Measurements from ENCODE around the gene USHBP1. TPM values are rescaled to one million over a fixed set of nuclear protein-coding genes. Genes with fewer than 3 reads are reported as not detected.

Gene USHBP1
- total and polyA plus RNA-seq, 2 experiments from 2014 or later, result 4.0 to 5.6 TPM

Other genes starting within 250 kb of the USHBP1 start
- 11.8 and 14.1 TPM in 2 replicates for gene CPAMD8, start 237.9 kb downstream of the USHBP1 start, total RNA-seq (2014; rRNA removed; shearing (Covaris generic))
- gene CPAMD8, start 237.9 kb downstream of the USHBP1 start, polyA plus RNA-seq (2016; fragmentation: Nextera tagmentation; extraction: Ambion mirVana), result 4.4 and 4.6 TPM in 2 replicates
- 10.6 and 11.1 TPM in 2 replicates for gene HAUS8, start 189.3 kb downstream of the USHBP1 start, total RNA-seq (2014; rRNA removed; shearing (Covaris generic))
- gene HAUS8, start 189.3 kb downstream of the USHBP1 start, polyA plus RNA-seq (2016; fragmentation: Nextera tagmentation; extraction: Ambion mirVana), result 33.3 and 35.5 TPM in 2 replicates
- 61.3 and 65.6 TPM in 2 replicates for gene MYO9B, start 189.0 kb downstream of the USHBP1 start, total RNA-seq (2014; rRNA removed; shearing (Covaris generic))
- 28.7 and 29.0 TPM in 2 replicates for gene MYO9B, start 189.0 kb downstream of the USHBP1 start, polyA plus RNA-seq (2016; fragmentation: Nextera tagmentation; extraction: Ambion mirVana)
- 13.7 and 15.5 TPM in 2 replicates for gene USE1, start 49.4 kb downstream of the USHBP1 start, total RNA-seq (2014; rRNA removed; shearing (Covaris generic))
- gene USE1, start 49.4 kb downstream of the USHBP1 start, polyA plus RNA-seq (2016; fragmentation: Nextera tagmentation; extraction: Ambion mirVana), result 18.6 and 19.4 TPM in 2 replicates
- gene OCEL1, start 38.5 kb downstream of the USHBP1 start, total RNA-seq (2014; rRNA removed; shearing (Covaris generic)), result 9.6 and 12.7 TPM in 2 replicates
- gene OCEL1, start 38.5 kb downstream of the USHBP1 start, polyA plus RNA-seq (2016; fragmentation: Nextera tagmentation; extraction: Ambion mirVana), result 47.4 and 50.6 TPM in 2 replicates
- 172 and 209 TPM in 2 replicates for gene NR2F6, start 18.8 kb downstream of the USHBP1 start, total RNA-seq (2014; rRNA removed; shearing (Covaris generic))
- gene NR2F6, start 18.8 kb downstream of the USHBP1 start, polyA plus RNA-seq (2016; fragmentation: Nextera tagmentation; extraction: Ambion mirVana), result 64.0 and 67.4 TPM in 2 replicates
- 78.1 and 87.8 TPM in 2 replicates for gene BABAM1, start 2.7 kb upstream of the USHBP1 start, total RNA-seq (2014; rRNA removed; shearing (Covaris generic))
- 88.7 and 95.0 TPM in 2 replicates for gene BABAM1, start 2.7 kb upstream of the USHBP1 start, polyA plus RNA-seq (2016; fragmentation: Nextera tagmentation; extraction: Ambion mirVana)
- 20.2 and 50.1 TPM in 2 replicates for gene ANKLE1, start 17.2 kb upstream of the USHBP1 start, total RNA-seq (2014; rRNA removed; shearing (Covaris generic))
- 9.1 and 11.2 TPM in 2 replicates for gene ANKLE1, start 17.2 kb upstream of the USHBP1 start, polyA plus RNA-seq (2016; fragmentation: Nextera tagmentation; extraction: Ambion mirVana)
- 11.4 and 16.5 TPM in 2 replicates for gene ABHD8, start 38.7 kb upstream of the USHBP1 start, total RNA-seq (2014; rRNA removed; shearing (Covaris generic))
- 5.0 and 5.5 TPM in 2 replicates for gene ABHD8, start 38.7 kb upstream of the USHBP1 start, polyA plus RNA-seq (2016; fragmentation: Nextera tagmentation; extraction: Ambion mirVana)
- 59.9 and 70.6 TPM in 2 replicates for gene MRPL34, start 41.1 kb upstream of the USHBP1 start, total RNA-seq (2014; rRNA removed; shearing (Covaris generic))
- 266 and 280 TPM in 2 replicates for gene MRPL34, start 41.1 kb upstream of the USHBP1 start, polyA plus RNA-seq (2016; fragmentation: Nextera tagmentation; extraction: Ambion mirVana)
- 28.2 and 34.6 TPM in 2 replicates for gene DDA1, start 44.8 kb upstream of the USHBP1 start, total RNA-seq (2014; rRNA removed; shearing (Covaris generic))
- gene DDA1, start 44.8 kb upstream of the USHBP1 start, polyA plus RNA-seq (2016; fragmentation: Nextera tagmentation; extraction: Ambion mirVana), result 107 and 112 TPM in 2 replicates
- 14.4 and 24.9 TPM in 2 replicates for gene ANO8, start 70.1 kb upstream of the USHBP1 start, total RNA-seq (2014; rRNA removed; shearing (Covaris generic))
- gene ANO8, start 70.1 kb upstream of the USHBP1 start, polyA plus RNA-seq (2016; fragmentation: Nextera tagmentation; extraction: Ambion mirVana), result 4.3 and 4.5 TPM in 2 replicates
- gene GTPBP3, start 72.8 kb upstream of the USHBP1 start, total RNA-seq (2014; rRNA removed; shearing (Covaris generic)), result 67.8 and 78.6 TPM in 2 replicates
- 23.5 and 25.4 TPM in 2 replicates for gene GTPBP3, start 72.8 kb upstream of the USHBP1 start, polyA plus RNA-seq (2016; fragmentation: Nextera tagmentation; extraction: Ambion mirVana)
- not detected in 2 replicates for gene PLVAP, start 112.6 kb upstream of the USHBP1 start, total RNA-seq (2014; rRNA removed; shearing (Covaris generic))
- not detected in 2 replicates for gene PLVAP, start 112.6 kb upstream of the USHBP1 start, polyA plus RNA-seq (2016; fragmentation: Nextera tagmentation; extraction: Ambion mirVana)
- 0.49 TPM in 1 of 2 replicates, not detected in the other for gene CCDC194, start 129.5 kb upstream of the USHBP1 start, total RNA-seq (2014; rRNA removed; shearing (Covaris generic))
- 0.38 TPM in 1 of 2 replicates, not detected in the other for gene CCDC194, start 129.5 kb upstream of the USHBP1 start, polyA plus RNA-seq (2016; fragmentation: Nextera tagmentation; extraction: Ambion mirVana)
- 28.9 and 33.9 TPM in 2 replicates for gene BST2, start 140.9 kb upstream of the USHBP1 start, total RNA-seq (2014; rRNA removed; shearing (Covaris generic))
- gene BST2, start 140.9 kb upstream of the USHBP1 start, polyA plus RNA-seq (2016; fragmentation: Nextera tagmentation; extraction: Ambion mirVana), result 22.0 and 24.9 TPM in 2 replicates
- 49.9 and 60.3 TPM in 2 replicates for gene MVB12A, start 155.3 kb upstream of the USHBP1 start, total RNA-seq (2014; rRNA removed; shearing (Covaris generic))
- gene MVB12A, start 155.3 kb upstream of the USHBP1 start, polyA plus RNA-seq (2016; fragmentation: Nextera tagmentation; extraction: Ambion mirVana), result 36.6 and 43.5 TPM in 2 replicates
- gene TMEM221, start 183.9 kb upstream of the USHBP1 start, total RNA-seq (2014; rRNA removed; shearing (Covaris generic)), result 0.90 and 1.8 TPM in 2 replicates
- gene TMEM221, start 183.9 kb upstream of the USHBP1 start, polyA plus RNA-seq (2016; fragmentation: Nextera tagmentation; extraction: Ambion mirVana), result 0.40 and 1.8 TPM in 2 replicates
- not detected in 2 replicates for gene NXNL1, start 196.2 kb upstream of the USHBP1 start, total RNA-seq (2014; rRNA removed; shearing (Covaris generic))
- not detected in 2 replicates for gene NXNL1, start 196.2 kb upstream of the USHBP1 start, polyA plus RNA-seq (2016; fragmentation: Nextera tagmentation; extraction: Ambion mirVana)
- 9.3 and 11.6 TPM in 2 replicates for gene SLC27A1, start 205.8 kb upstream of the USHBP1 start, total RNA-seq (2014; rRNA removed; shearing (Covaris generic))
- gene SLC27A1, start 205.8 kb upstream of the USHBP1 start, polyA plus RNA-seq (2016; fragmentation: Nextera tagmentation; extraction: Ambion mirVana), result 2.1 and 3.5 TPM in 2 replicates
- 55.4 and 63.5 TPM in 2 replicates for gene PGLS, start 246.9 kb upstream of the USHBP1 start, total RNA-seq (2014; rRNA removed; shearing (Covaris generic))
- gene PGLS, start 246.9 kb upstream of the USHBP1 start, polyA plus RNA-seq (2016; fragmentation: Nextera tagmentation; extraction: Ambion mirVana), result 56.9 and 62.2 TPM in 2 replicates

Data from GM23338 (cell line).